ENCODE measurements around the gene POLE2. TPM values are rescaled to one million over a fixed set of nuclear protein-coding genes. Genes with fewer than 3 reads are reported as not detected.

POLE2 gene, protein sequence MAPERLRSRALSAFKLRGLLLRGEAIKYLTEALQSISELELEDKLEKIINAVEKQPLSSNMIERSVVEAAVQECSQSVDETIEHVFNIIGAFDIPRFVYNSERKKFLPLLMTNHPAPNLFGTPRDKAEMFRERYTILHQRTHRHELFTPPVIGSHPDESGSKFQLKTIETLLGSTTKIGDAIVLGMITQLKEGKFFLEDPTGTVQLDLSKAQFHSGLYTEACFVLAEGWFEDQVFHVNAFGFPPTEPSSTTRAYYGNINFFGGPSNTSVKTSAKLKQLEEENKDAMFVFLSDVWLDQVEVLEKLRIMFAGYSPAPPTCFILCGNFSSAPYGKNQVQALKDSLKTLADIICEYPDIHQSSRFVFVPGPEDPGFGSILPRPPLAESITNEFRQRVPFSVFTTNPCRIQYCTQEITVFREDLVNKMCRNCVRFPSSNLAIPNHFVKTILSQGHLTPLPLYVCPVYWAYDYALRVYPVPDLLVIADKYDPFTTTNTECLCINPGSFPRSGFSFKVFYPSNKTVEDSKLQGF
- total RNA-seq = 2.3 and 21.2 TPM in 2 replicates

DNA sequence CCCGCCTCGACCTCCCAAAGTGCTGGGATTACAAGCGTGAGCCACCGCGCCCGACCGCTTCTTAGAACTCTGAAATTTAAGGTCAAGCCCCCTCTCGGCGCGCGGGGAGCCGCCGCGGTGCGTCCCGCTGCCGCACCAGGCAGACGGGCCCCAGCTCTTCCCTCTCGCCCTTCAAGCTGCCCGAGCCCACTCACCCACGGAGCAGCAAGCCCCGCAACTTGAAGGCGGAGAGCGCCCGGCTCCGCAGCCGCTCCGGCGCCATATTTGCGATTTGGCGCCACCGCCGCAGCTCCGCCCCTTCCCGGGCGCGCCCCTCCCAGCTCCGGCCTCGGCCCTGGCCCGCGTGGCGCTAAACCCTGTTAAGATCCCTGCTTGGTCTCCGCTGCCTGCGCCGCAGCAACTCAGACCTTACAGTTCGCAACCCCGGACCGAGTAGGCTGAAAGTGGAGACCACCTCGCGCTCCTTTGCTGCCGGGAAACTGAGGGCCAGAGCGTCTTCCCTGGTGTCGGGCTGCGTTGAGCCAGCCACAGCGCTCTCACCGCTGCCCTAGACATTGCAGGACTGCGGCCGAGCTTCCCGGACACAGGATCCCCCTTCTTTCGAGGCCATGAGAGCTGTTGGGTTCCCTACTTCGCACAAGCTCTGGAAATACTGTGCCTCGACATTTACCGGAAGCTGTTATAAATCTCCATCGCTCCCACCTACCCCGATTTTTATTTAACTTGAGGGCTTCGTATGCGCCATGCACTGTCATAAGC, at the start of gene POLE2:
Gene POLE2 (minus strand): TSS at position 273 of the 759 bp plus-strand sequence. CDS start 11 bp downstream, at position 262.

DNA sequence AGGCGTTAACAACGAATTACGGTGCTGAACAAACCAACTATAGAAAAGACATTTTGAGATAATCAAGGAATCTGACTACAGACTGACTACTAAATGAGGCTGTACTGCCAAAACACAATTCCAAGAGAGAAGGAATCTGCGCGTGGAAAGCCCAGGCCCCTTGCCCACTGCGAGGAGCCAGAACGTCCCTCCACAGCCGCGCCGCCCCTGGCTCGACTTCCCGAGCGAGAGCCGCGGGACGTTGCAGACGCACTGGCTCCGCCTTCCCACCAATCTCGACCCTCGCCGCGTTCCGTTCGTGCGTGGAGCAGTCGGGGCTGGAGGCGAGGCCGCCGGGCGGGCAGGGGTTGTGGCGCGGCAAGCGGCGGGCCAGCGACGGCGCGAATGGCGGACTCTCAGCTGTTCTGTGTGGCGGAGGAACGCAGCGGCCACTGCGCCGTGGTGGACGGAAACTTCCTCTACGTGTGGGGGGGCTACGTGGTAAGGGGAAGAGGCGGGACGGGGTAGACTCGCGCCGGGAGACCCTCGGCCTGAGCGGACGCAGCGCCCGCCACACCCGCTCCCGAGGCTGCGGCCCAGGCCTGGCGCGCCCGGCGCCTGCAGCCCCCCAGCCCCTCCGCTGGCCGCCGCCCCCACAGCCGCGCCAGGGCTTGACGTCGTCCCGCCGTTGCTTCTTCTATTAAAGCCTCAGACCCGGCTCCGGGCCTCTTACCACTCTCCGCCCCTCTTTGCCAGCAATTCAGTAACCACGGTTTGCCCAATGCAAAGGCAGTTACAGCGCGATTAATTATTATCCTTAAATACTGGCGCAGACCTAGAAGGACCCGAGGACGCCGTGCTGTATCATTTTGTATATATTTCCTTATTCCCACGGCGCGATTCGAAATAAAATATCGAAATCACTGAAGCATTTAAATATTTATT, 5.1 kb upstream of the POLE2 start, which contains the start of gene KLHDC1:
Gene KLHDC1 (plus strand): TSS at position 310 of the 924 bp plus-strand sequence. CDS start 75 bp downstream, at position 385.

DNA sequence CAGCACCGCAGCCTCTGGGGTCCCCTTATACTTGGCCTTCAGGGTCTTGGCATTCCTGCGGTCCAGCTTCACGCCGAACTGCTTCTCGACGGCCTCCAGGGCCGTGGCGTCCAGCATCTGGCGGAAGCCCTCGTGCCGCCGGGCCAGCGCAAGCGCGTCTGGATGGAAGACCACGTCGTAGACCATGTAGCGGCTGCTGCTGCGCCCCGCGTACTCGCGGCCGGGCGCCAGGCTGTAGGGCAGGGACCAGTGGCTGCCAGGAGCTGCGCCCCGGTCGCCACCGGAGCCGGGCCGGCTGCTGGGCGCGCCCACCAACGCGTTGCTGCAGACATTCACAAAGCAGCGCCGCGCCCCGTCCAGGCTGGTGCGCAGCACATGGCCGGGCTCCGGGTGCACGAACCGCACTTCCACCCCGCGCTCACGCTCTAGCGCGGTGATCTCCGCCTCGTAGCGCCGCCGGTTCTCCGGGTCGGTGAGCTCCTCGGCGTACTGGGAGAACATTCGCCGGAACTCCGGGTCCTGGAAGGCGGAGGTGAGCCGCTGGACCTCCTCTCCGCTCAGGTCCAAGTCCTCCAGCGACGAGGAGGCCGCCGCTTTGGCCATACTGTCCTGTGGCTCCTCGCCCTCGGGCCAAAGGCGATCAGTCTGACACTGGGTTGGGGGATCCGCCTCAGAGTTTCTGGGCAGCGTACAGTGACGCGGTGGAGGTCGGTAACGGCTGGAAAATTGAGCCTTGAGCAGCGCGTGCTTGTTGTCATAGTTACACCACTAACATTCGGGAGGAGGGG, 53.3 kb downstream of the POLE2 start, which contains the start of gene DNAAF2:
Gene DNAAF2 (minus strand): TSS at position 698 of the 788 bp plus-strand sequence. CDS start 95 bp downstream, at position 603.

DNA sequence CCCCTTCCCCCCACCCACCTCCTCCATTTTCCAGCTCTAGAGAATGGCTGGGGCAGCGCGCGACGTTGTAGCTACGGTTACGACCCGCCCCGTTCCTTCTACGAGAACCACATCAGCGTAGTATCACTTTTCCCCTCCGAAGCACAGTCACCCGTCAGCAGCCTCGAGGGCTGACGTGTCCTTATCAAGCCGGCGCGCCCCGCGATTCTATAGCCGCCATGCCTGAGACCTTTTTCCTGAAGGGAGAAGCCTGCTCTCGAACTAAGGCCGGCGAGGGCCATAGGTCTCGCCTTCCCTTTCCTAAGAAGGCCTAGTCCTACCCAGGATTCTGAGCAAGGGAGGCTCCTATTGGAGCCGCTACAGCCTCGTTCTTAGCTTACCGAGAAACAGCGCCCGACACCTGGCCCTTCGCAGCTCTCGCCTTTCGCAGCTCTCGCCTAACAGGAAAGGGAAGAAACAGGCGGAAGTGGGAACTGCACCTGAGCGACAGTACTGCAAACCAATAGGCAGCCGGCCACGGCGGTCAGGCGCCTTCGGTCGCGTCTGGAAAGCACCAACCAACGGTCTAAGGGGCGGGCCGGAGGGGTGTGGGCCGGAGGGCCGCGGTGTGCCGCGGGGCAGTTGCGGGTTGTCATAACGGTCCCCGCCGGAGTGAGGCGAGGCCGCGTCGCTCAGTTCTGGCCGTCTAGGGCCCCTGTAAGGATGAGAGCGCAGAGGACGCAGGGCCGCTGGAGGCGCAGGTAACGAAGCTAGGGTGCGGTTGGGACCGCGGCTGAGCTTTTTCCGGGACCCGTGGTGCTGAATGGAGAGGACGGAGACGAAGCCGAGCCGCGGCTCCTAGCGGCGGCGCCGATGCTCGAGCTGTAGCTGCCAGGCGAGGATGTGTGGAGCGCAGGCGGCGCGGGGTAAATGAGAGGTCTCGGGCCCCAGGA, 67.6 kb downstream of the POLE2 start, which contains the start of the genes MGAT2 and RPL36AL:
Gene MGAT2 (plus strand): TSS at position 618 of the 932 bp plus-strand sequence. CDS start 470 bp downstream, outside the sequence.
Gene RPL36AL (minus strand): TSS at position 445 of the 932 bp plus-strand sequence. CDS start 1,522 bp downstream, outside the sequence.

DNA sequence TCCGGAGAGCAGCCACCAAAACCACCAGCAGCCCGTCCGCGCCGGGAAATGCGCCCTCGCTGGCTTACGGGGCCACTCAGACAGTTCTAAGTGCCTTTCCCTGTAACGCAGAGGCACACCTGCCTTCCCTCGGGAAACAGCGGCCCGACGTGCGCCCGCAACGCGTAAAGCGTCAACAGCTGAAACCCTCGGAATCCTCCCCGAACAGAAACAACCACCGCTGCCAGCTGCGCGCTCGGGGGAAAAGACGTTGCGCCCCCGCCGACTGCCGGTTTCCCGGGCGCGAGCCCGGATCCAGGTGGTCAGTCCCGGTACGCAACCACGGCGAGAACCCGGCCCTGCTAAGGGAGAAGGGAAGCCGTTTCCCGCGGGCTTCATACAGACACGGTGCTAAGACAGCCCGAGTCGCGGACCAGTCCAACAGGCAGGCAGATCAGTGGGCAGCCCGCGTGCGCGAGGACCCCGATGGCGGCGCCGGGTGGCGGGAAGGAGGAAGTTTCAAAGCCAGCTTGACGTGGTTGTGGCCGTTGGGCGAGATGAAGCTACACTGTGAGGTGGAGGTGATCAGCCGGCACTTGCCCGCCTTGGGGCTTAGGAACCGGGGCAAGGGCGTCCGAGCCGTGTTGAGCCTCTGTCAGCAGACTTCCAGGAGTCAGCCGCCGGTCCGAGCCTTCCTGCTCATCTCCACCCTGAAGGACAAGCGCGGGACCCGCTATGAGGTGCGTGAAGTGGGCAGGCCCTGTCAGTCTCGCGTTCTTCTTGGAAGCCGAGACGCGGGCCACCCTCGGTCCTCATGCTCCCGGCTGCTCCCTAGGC, 89.3 kb downstream of the POLE2 start, which contains the start of gene LRR1:
Gene LRR1 (plus strand): TSS at position 456 of the 816 bp plus-strand sequence. CDS start 81 bp downstream, at position 537.

Other genes with a start within 250 kb of the POLE2 start
- 1,098 and 2,096 TPM in 2 replicates for gene RPS29, start 101.8 kb downstream of the POLE2 start, total RNA-seq
- gene LRR1, start 89.3 kb downstream of the POLE2 start, total RNA-seq = 6.3 and 27.9 TPM in 2 replicates
- 242 and 263 TPM in 2 replicates for gene RPL36AL, start 67.6 kb downstream of the POLE2 start, total RNA-seq
- gene MGAT2, start 67.4 kb downstream of the POLE2 start, total RNA-seq = 97.6 and 99.1 TPM in 2 replicates
- gene DNAAF2, start 53.0 kb downstream of the POLE2 start, total RNA-seq = 7.0 and 9.6 TPM in 2 replicates
- gene KLHDC1, start 4.9 kb upstream of the POLE2 start, total RNA-seq = 4.8 TPM in 2 replicates
- gene KLHDC2, start 79.9 kb upstream of the POLE2 start, total RNA-seq = 101 and 103 TPM in 2 replicates
- 48.0 and 65.3 TPM in 2 replicates for gene NEMF, start 164.6 kb upstream of the POLE2 start, total RNA-seq
- 63.0 and 80.3 TPM in 2 replicates for gene ARF6, start 204.9 kb upstream of the POLE2 start, total RNA-seq